Subcutaneous adipose tissue (tissue), 4 donors: ENCODE measurements around the gene HADHB. TPM values are rescaled to one million over a fixed set of nuclear protein-coding genes. Genes with fewer than 3 reads are reported as not detected.

Experiments
- total RNA-seq, 4 donors: library from RNA; depleted of rRNA; stranded (reverse); fragments of >200 nt; gene quantifications; one replicate each; pipeline ENCODE4 v1.1.0, GENCODE V29; 2016
- TF ChIP-seq, protein P1 (sequence below): fragments of 450-650 bp; IDR thresholded peaks from one replicate; pipeline ENCODE4 v1.5.1; 2016; ENCODE audit warnings: low read depth, mild to moderate bottlenecking, control low read depth, antibody characterized with exemption, moderate library complexity

Gene HADHB
- total RNA-seq, 4 donors from 2014 or later, result 125 to 226 (median 172) TPM

DNA sequence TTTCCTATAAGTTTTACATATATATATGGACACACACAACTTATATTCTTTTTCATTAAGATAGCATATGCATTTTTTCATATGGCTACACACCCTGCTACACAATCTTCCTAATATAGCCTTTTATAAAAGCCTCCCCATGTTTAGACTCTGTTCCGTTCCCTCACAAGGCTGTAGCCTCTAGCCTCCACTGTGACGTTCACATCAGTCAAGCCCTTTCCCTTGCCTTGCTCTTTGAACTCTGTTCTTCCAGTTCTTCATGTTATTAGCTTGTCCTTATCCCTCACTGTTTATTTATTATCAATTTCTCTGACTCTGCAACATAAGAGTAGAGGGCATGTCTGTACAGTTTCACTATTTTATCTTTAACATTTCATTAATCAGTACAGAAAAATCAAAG is 38.9 kb downstream of the HADHB start:
- TF ChIP-seq, protein P1, sequence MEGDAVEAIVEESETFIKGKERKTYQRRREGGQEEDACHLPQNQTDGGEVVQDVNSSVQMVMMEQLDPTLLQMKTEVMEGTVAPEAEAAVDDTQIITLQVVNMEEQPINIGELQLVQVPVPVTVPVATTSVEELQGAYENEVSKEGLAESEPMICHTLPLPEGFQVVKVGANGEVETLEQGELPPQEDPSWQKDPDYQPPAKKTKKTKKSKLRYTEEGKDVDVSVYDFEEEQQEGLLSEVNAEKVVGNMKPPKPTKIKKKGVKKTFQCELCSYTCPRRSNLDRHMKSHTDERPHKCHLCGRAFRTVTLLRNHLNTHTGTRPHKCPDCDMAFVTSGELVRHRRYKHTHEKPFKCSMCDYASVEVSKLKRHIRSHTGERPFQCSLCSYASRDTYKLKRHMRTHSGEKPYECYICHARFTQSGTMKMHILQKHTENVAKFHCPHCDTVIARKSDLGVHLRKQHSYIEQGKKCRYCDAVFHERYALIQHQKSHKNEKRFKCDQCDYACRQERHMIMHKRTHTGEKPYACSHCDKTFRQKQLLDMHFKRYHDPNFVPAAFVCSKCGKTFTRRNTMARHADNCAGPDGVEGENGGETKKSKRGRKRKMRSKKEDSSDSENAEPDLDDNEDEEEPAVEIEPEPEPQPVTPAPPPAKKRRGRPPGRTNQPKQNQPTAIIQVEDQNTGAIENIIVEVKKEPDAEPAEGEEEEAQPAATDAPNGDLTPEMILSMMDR, result no peak

DNA sequence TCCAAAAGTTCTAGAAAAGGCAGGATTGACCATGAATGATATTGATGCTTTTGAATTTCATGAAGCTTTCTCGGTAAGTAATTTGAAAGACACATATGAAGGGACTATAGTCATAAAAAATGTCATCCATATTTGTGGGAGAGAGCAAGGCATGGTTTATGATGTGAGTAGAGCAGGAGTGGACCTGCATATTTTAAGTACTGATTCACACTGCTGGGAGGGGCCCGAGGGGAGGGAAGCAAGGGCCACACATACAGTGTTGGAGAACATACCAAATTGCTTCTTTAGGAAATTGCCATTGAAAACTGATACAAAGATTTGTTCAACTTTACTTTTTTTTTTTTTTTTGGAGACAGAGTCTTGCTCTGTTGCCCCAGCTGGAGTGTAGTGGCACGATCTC is 39.4 kb downstream of the HADHB start:
- TF ChIP-seq, protein P1, result no peak

DNA sequence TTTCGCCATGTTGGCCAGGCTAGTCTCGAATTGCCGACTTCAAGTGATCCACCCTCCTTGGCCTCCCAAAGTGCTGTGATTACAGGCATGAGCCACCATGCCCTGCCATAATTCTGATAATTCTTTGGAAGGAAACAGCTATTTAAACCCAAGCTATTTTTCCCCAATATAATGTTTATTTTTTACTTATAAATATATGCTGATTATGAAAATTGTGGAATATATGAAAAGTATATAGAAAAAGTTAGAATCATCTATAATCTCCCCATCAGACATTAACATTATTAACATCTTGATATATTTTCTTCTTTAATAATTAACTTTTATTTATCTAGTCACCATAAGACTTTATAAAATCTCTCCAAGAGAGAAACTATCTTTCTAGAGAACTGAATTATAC is 41.2 kb downstream of the HADHB start:
- TF ChIP-seq, protein P1, result no peak

DNA sequence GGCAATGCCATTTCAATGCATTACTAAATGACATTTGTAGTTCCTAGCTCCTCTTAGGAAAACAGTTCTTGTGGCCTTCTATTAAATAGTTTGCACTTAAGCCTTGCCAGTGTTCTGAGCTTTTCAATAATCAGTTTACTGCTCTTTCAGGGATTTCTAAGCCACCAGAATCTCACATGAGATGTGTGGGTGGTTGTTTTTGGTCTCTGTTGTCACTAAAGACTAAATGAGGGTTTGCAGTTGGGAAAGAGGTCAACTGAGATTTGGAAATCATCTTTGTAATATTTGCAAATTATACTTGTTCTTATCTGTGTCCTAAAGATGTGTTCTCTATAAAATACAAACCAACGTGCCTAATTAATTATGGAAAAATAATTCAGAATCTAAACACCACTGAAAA is 45.3 kb downstream of the HADHB start:
- TF ChIP-seq, protein P1, result no peak

DNA sequence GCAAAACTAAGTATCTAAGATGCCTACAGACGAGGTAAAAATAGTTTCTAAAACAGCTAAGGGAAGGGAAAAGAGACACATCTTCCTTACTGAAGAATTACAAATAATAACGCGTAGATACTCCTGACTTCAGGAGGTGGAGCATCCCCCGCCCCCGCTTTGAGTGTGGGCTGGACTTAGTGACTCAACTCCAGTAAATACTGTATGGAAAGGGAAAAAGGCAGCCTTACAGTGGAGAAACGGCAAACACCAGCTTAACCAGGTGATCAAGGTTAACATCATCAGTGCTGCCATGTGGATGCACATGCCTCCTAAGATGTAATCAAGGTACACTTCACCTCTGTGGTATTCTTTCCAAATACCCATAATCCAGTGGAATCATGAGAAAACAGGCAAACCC is 47.9 kb downstream of the HADHB start:
- TF ChIP-seq, protein P1, result no peak

DNA sequence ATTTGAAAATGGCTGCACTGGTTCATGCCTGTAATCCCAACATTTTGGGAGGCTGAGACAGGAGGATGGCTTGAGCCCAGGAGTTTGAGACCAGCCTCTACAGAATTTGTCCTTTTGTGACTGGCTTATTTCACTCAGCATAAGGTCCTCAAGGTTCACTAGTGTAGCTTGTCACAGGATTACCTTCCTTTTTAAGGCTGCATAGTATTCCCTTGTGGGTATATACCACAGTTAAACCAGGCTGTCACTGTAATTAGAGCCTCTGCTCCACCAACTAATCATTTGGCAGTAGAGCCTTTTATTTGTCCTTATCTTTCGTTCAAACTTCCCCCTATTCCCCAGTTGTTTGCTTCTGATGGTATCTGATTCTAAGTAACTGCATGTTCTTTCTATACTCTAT is 50.8 kb downstream of the HADHB start:
- TF ChIP-seq, protein P1, result no peak

DNA sequence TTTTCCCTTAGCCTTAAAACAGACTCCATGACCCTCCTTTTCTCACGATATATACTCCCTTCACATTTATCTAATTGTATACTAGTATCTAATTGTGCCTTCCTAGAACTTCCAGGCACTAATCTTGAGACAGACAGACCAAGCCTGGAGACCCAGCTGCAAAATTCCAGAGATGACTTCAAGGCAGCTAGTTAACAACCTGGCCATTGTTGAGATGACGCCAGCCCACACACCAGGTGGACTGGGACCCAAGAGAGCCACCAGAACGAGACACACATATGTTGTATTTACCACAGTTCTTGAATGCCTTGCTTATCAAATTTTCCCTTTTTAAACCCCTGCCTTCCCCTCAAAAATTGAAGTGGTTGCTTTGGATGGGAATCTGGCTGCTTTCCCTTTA is 52.3 kb downstream of the HADHB start:
- TF ChIP-seq, protein P1, result no peak

DNA sequence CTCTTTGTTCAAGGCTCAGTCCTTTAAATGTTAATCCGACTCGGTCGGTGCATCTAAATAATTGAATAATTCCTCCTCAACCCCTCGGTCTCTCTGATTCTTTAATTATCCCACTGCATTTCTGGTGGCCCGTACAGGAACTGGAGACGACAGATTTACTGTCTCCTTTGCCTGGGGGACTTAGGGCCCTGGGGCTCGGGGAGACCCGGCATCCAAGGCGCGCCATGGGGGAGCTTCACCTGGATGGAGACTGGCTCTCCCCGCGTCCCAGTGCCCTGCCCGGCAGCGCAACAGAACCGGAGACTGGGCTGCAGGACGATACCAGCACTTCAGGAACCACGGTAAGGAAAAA is 53.5 kb downstream of the HADHB start:
- TF ChIP-seq, protein P1, result no peak
